Endothelial cell of umbilical vein (primary cell): ENCODE results near the gene NOTCH1. TPM values are rescaled to one million over a fixed set of nuclear protein-coding genes. Genes with fewer than 3 reads are reported as not detected.

ENCODE experiments used
- BruUV-seq: library from RNA; stranded (reverse); fragments of 400-500 nt; replicated peaks from 2 replicates; lab custom pipeline; 2021; lab: Mats Ljungman, UMichigan
- CTCF ChIA-PET: fragments of 300-600, 350-600 bp; sonication (Branson Sonifier 250); formaldehyde crosslinking; loops from one replicate; lab custom pipeline; 2021; ENCODE audit warnings: antibody characterized with exemption, inconsistent platforms; lab: Charles Lee
- POLR2A ChIA-PET: fragments of 300-600, 350-600 bp; sonication (Branson Sonifier 250); formaldehyde crosslinking; loops from one replicate; lab custom pipeline; 2021; ENCODE audit warnings: antibody characterized with exemption, inconsistent platforms; lab: Charles Lee
- DNase-seq: peaks from one replicate; pipeline ENCODE4 v3.0.0-alpha.2; 2011; ENCODE audit warnings: low read depth, low spot score
- FAIRE-seq: peaks from 2 replicates; lab custom pipeline; 2011; peaks lifted over from hg19 to GRCh38; lab: Jason Lieb, UNC
- H2AFZ ChIP-seq: 2 replicates; pipeline ENCODE4 v1.6.0; 2012; ENCODE audit warnings: low read depth, low read length, control low read depth, inconsistent platforms
- H3K27ac ChIP-seq: 2 replicates; pipeline ENCODE4 v1.5.1; 2011; ENCODE audit warnings: low read depth, mild to moderate bottlenecking, control low read depth, low read length, moderate library complexity; ENCODE audit not compliant: insufficient read depth
- H3K27me3 ChIP-seq, 2 experiments: 2 replicates each; pipeline versions ENCODE4 v1.6.0 to v1.6.1; 2011; ENCODE audit warnings: low read length in 2 of 2, mixed read lengths in 1 of 2; ENCODE audit not compliant: control insufficient read depth in 2 of 2, insufficient read depth in 2 of 2
- H3K36me3 ChIP-seq, 2 experiments: 2 replicates in 1 of 2; 3 replicates in 1 of 2; pipeline ENCODE4 v1.5.1; 2011; ENCODE audit warnings: low read length in 2 of 2, mild to moderate bottlenecking in 1 of 2, moderate library complexity in 1 of 2; ENCODE audit not compliant: control insufficient read depth in 2 of 2, insufficient read depth in 2 of 2; ENCODE audit errors: extremely low read depth in 1 of 2
- H3K4me1 ChIP-seq: 3 replicates; pipeline ENCODE4 v1.5.1; 2011; ENCODE audit warnings: mild to moderate bottlenecking, low read length; ENCODE audit not compliant: control insufficient read depth, insufficient read depth; ENCODE audit errors: extremely low read depth
- H3K4me2 ChIP-seq: 2 replicates; pipeline ENCODE4 v1.6.1; 2011; ENCODE audit warnings: low read length, control low read depth, mixed read lengths; ENCODE audit not compliant: insufficient read depth
- H3K4me3 ChIP-seq, 3 experiments: fragments of 200-600 bp in 1 of 3; sonication (generic), shearing (Covaris generic) in 1 of 3; replicated peaks in 1 of 3; 2 replicates each; pipeline ENCODE4 v1.5.1; 2011 to 2016; ENCODE audit warnings: control low read depth in 3 of 3, low read length in 3 of 3, mild to moderate bottlenecking in 2 of 3, inconsistent platforms in 1 of 3, low read depth in 1 of 3, moderate library complexity in 1 of 3; ENCODE audit not compliant: insufficient read depth in 1 of 3
- H3K79me2 ChIP-seq: 2 replicates; pipeline ENCODE4 v1.6.0; 2012; ENCODE audit warnings: low read length, inconsistent platforms; ENCODE audit not compliant: control insufficient read depth, insufficient read depth
- H3K9ac ChIP-seq: replicated peaks from 2 replicates; pipeline ENCODE3; 2011; ENCODE audit warnings: low read length, control low read depth; ENCODE audit not compliant: insufficient read depth; ENCODE audit errors: extremely low read depth
- H3K9me1 ChIP-seq: replicated peaks from 3 replicates; pipeline ENCODE4 v1.6.0; 2011; ENCODE audit warnings: mild to moderate bottlenecking, low read length; ENCODE audit not compliant: control insufficient read depth, insufficient read depth; ENCODE audit errors: extremely low read depth
- H3K9me3 ChIP-seq: replicated peaks from 2 replicates; pipeline ENCODE4 v1.5.1; 2012; ENCODE audit warnings: low read length, inconsistent platforms; ENCODE audit not compliant: control insufficient read depth, insufficient read depth
- H4K20me1 ChIP-seq: replicated peaks from 2 replicates; pipeline ENCODE3; 2011; ENCODE audit warnings: mild to moderate bottlenecking, low read length; ENCODE audit not compliant: control insufficient read depth, insufficient read depth; ENCODE audit errors: extremely low read depth
- EZH2 ChIP-seq: IDR thresholded peaks from 2 replicates; pipeline ENCODE4 v1.6.1; 2012; ENCODE audit warnings: borderline replicate concordance, low read depth, mild to moderate bottlenecking, moderate library complexity, low read length, inconsistent platforms; ENCODE audit not compliant: severe bottlenecking
- FOS ChIP-seq: IDR thresholded peaks from 2 replicates; pipeline ENCODE4 v1.6.1; 2011; ENCODE audit warnings: mild to moderate bottlenecking, low read length, moderate library complexity, borderline replicate concordance; ENCODE audit not compliant: insufficient read depth
- GATA2 ChIP-seq: IDR thresholded peaks from 2 replicates; pipeline ENCODE4 v1.7.0; 2011; ENCODE audit warnings: low read depth, mild to moderate bottlenecking, moderate library complexity, mixed read lengths, low read length; ENCODE audit not compliant: insufficient read length, insufficient read depth
- JUN ChIP-seq: IDR thresholded peaks from 2 replicates; pipeline ENCODE4 v1.6.1; 2011; ENCODE audit warnings: borderline replicate concordance, low read depth; ENCODE audit not compliant: insufficient read length, insufficient read depth
- MAX ChIP-seq: IDR thresholded peaks from 2 replicates; pipeline ENCODE4 v1.6.1; 2011; ENCODE audit not compliant: insufficient read depth, insufficient read length
- MYC ChIP-seq: IDR thresholded peaks from one replicate; pipeline ENCODE4 v1.6.1; 2011; ENCODE audit warnings: mild to moderate bottlenecking, low read depth, low read length
- POLR2A ChIP-seq: IDR thresholded peaks from 2 replicates; pipeline ENCODE4 v1.6.1; 2012; ENCODE audit warnings: low read depth, mild to moderate bottlenecking, control low read depth, low read length
- dilution Hi-C: fragments of 300-500 bp; cut with MboI; formaldehyde crosslinking; loops from one replicate; pipeline ENCODE4 v1.15.0; 2019; ENCODE audit warnings: low sequenced_read_pairs; ENCODE audit not compliant: extremely low pct_ligation_motif_present
- intact Hi-C: fragments of 100-400 bp; cut with micrococcal nuclease; formaldehyde crosslinking; loops from one replicate; pipeline ENCODE4 v1.10.0; 2022
- polyA plus RNA-seq, 4 experiments: library from polyadenylated mRNA; depleted of rRNA in 3 of 4; stranded (reverse) in 3 of 4; unstranded in 1 of 4; fragments of >200 nt; gene quantifications; 2 replicates each; pipeline versions ENCODE4 v1.2.1 to v1.2.3, GENCODE V29; 2011 to 2012; ENCODE audit warnings: missing spikeins in 1 of 4
- total RNA-seq: library from RNA; stranded (reverse); gene quantifications from 2 replicates; pipeline ENCODE4 v1.2.3, GENCODE V29; 2021
- TF ChIP-seq, protein P1 (sequence below), 2 donors: IDR thresholded peaks; 1 replicate in 1 of 2; 2 replicates in 1 of 2; pipeline ENCODE4 v1.5.1; 2011; ENCODE audit warnings: low read length in 2 of 2, mild to moderate bottlenecking in 2 of 2, moderate library complexity in 2 of 2, control low read depth in 1 of 2, inconsistent platforms in 1 of 2, low read depth in 1 of 2; ENCODE audit not compliant: insufficient read depth in 1 of 2; ENCODE audit errors: extremely low read depth in 1 of 2

Gene NOTCH1
- total and polyA plus RNA-seq, 2 donors (not counting 3 experiments of a cell fraction or from before 2014, with no cell fraction given) = 31.7 to 153 TPM

DNA sequence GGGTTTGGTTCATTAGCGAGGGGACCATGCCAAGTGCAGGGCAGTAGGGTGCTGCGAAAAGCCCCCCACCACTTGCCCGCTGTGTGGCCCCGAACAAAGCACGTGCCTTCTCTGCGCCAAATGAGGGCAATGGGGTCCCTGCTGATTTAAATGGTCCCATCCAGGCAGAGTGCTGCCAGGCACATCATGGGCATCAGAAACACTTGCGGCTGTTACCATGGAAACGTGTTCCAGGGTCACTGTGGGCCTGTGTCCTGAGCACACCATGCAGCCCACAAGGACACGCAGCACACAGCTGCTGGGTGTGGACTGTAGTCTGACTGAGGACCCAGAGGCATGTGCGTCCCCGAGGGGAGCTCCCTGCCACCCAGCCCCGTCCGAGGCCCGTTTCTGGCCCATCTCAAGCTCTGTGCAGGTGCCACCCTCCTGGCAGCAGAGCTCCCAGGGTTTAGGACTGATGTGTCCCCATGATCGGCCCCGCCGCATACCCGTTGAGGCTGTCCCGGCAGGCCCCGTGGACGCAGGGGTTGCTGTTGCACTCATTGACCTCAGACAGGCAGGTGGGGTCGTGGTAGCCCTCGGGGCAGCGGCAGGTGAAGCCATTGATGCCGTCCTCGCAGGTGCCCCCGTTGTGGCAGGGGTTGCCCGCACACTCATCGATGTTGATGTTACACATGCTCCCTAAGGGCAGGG is 31.7 kb downstream of the NOTCH1 start:
- FAIRE-seq (no peak), DNase-seq (no peak)
- no TSS peak for BruUV-seq
- Histone ChIP-seq H3K9ac (no peak overlapping the region), H3K4me3 (no peak overlapping the region), H3K27me3 (no peaks in the 10 kb centered on the region), H3K4me2 (no peak overlapping the region), H3K79me2 (peaks cover 21% of the 10 kb centered on the region), H3K4me1 (peaks cover 19% of the 10 kb centered on the region), H2AFZ (no peak overlapping the region), H3K9me3 (no peaks in the 10 kb centered on the region), H3K27ac (no peak overlapping the region), H3K36me3 (peaks cover 10 to 77% of the 10 kb centered on the region in 2 experiments), H4K20me1 (no peaks in the 10 kb centered on the region), H3K9me1 (no peaks in the 10 kb centered on the region)
- TF ChIP-seq MYC = no peak
- dilution Hi-C loops (no loop called here), intact Hi-C loops (no loop called here)
- ChIA-PET POLR2A (no interaction called here), CTCF (interaction anchor here (0.8 to 1.6 kb wide), 3 partner anchors 29 to 118 kb away, joined by 3 to 4 read pairs (median 3); no protein-coding TSS in a partner anchor)

DNA sequence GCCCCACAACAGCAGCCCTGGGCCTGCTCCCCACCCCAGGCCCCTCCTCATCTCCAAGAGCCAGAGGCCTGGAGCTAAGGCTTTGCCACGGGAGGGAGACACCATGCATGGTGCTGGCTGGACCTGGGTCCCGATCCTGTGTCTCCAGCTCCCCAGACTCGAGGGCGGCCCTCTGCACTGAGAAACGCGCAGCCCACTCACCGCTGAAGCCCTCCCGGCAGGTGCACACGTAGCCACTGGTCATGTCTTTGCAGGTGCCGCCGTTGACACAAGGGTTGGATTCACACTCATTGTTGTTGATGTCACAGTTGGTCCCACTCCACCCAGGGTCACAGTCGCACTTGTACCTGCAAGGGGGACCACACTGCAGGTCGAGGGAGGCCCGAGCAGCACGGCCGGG is 32.7 kb downstream of the NOTCH1 start:
- H3K4me1 ChIP-seq = peaks cover 19% of the 10 kb centered on the region
- no peak for DNase-seq
- no peak for FAIRE-seq
- H2AFZ ChIP-seq = no peak overlapping the region
- dilution Hi-C loops (no loop called here), intact Hi-C loops (no loop called here)
- H3K27ac ChIP-seq = no peak overlapping the region
- no peaks in the 10 kb centered on the region for H4K20me1 ChIP-seq
- H3K4me3 ChIP-seq = no peak overlapping the region
- H3K27me3 ChIP-seq = no peaks in the 10 kb centered on the region
- TF ChIP-seq FOS = no peak
- no peak for TF ChIP-seq MYC
- no peak for TF ChIP-seq POLR2A
- no peak for TF ChIP-seq JUN
- no peak for TF ChIP-seq GATA2
- TF ChIP-seq MAX = no peak
- TF ChIP-seq EZH2 = no peak
- TF ChIP-seq, protein P1, sequence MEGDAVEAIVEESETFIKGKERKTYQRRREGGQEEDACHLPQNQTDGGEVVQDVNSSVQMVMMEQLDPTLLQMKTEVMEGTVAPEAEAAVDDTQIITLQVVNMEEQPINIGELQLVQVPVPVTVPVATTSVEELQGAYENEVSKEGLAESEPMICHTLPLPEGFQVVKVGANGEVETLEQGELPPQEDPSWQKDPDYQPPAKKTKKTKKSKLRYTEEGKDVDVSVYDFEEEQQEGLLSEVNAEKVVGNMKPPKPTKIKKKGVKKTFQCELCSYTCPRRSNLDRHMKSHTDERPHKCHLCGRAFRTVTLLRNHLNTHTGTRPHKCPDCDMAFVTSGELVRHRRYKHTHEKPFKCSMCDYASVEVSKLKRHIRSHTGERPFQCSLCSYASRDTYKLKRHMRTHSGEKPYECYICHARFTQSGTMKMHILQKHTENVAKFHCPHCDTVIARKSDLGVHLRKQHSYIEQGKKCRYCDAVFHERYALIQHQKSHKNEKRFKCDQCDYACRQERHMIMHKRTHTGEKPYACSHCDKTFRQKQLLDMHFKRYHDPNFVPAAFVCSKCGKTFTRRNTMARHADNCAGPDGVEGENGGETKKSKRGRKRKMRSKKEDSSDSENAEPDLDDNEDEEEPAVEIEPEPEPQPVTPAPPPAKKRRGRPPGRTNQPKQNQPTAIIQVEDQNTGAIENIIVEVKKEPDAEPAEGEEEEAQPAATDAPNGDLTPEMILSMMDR (IDR thresholded peaks at IDR 0.05; ENCODE audit: extremely low read depth in 1 of 2, insufficient read depth in 1 of 2, low read depth in 1 of 2, low read length in 2 of 2) = no peak
- peaks cover 13 to 76% of the 10 kb centered on the region in 2 experiments for H3K36me3 ChIP-seq
- H3K79me2 ChIP-seq = peaks cover 21% of the 10 kb centered on the region
- no peaks in the 10 kb centered on the region for H3K9me3 ChIP-seq
- no peak overlapping the region for H3K4me2 ChIP-seq
- no peak overlapping the region for H3K9ac ChIP-seq
- POLR2A ChIA-PET = interaction anchor here (0.7 kb wide), 1 partner anchor 31 kb away, joined by 3 read pairs; no protein-coding TSS in a partner anchor
- H3K9me1 ChIP-seq = no peaks in the 10 kb centered on the region
- no TSS peak for BruUV-seq
- CTCF ChIA-PET = interaction anchor here (1.3 to 1.6 kb wide), 2 partner anchors 28 to 119 kb away, joined by 3 to 4 read pairs; no protein-coding TSS in a partner anchor
